Measurements from ENCODE around the gene IMPA2.

- TF ChIP-seq POLR2AphosphoS5 (IDR thresholded peaks at IDR 0.05) (peak in 2 of 3 donors; percentile 3 to 67), POLR2A (IDR thresholded peaks at IDR 0.05) (peak in 1 of 4 donors; percentile 64), EP300 (IDR thresholded peaks at IDR 0.05) (no peak)
- TF ChIP-seq, protein P1, sequence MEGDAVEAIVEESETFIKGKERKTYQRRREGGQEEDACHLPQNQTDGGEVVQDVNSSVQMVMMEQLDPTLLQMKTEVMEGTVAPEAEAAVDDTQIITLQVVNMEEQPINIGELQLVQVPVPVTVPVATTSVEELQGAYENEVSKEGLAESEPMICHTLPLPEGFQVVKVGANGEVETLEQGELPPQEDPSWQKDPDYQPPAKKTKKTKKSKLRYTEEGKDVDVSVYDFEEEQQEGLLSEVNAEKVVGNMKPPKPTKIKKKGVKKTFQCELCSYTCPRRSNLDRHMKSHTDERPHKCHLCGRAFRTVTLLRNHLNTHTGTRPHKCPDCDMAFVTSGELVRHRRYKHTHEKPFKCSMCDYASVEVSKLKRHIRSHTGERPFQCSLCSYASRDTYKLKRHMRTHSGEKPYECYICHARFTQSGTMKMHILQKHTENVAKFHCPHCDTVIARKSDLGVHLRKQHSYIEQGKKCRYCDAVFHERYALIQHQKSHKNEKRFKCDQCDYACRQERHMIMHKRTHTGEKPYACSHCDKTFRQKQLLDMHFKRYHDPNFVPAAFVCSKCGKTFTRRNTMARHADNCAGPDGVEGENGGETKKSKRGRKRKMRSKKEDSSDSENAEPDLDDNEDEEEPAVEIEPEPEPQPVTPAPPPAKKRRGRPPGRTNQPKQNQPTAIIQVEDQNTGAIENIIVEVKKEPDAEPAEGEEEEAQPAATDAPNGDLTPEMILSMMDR (IDR thresholded peaks at IDR 0.05) = no peak
Measured at GRCh38 chr18:11981543-11982366, 448 bp downstream of the IMPA2 start.
